Prostate gland (tissue), 2 donors: Measurements from ENCODE around the gene EP400.

Source experiments
- POLR2A ChIP-seq: fragments of 450-650 bp; IDR thresholded peaks from one replicate; pipeline ENCODE4 v1.6.1; 2016; ENCODE audit warnings: antibody characterized with exemption, mild to moderate bottlenecking
- POLR2AphosphoS5 ChIP-seq: sonication (generic); formaldehyde crosslinking; IDR thresholded peaks from one replicate; pipeline ENCODE4 v1.6.1; 2017; ENCODE audit warnings: antibody characterized with exemption
- TF ChIP-seq, protein P1 (sequence below), 4 experiments: fragments of 200-600 bp in 2 of 4; fragments of 450-650 bp in 2 of 4; sonication (generic) in 2 of 4; IDR thresholded peaks; 1 replicate in 3 of 4; 2 replicates in 1 of 4; pipeline ENCODE4 v1.5.1; 2016 to 2019; ENCODE audit warnings: antibody characterized with exemption in 4 of 4, mild to moderate bottlenecking in 2 of 4, moderate library complexity in 2 of 4

DNA sequence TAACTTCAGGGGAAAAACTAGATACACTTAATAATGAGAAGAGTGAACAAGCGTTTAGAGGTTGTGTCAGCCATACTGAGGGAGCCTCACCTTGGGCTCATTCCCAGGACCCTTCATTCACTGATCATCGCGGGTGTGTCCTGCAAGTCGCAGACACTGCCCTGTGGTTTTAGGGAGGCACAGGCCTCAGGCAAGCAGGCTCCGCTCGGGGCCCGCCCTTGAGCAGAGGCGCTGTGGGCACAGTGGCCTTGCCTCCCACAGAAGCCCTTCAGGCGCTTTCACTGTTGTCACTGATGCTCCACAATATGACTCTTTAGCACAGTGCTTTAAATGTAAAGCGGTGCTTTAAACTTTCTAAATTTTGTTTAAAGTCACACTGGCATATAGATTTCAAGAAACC lies 127.0 kb downstream of the EP400 start:
- TF ChIP-seq, protein P1, sequence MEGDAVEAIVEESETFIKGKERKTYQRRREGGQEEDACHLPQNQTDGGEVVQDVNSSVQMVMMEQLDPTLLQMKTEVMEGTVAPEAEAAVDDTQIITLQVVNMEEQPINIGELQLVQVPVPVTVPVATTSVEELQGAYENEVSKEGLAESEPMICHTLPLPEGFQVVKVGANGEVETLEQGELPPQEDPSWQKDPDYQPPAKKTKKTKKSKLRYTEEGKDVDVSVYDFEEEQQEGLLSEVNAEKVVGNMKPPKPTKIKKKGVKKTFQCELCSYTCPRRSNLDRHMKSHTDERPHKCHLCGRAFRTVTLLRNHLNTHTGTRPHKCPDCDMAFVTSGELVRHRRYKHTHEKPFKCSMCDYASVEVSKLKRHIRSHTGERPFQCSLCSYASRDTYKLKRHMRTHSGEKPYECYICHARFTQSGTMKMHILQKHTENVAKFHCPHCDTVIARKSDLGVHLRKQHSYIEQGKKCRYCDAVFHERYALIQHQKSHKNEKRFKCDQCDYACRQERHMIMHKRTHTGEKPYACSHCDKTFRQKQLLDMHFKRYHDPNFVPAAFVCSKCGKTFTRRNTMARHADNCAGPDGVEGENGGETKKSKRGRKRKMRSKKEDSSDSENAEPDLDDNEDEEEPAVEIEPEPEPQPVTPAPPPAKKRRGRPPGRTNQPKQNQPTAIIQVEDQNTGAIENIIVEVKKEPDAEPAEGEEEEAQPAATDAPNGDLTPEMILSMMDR (IDR thresholded peaks at IDR 0.05), result no peak
- TF ChIP-seq POLR2AphosphoS5, result no peak
- TF ChIP-seq POLR2A, result no peak
